HG03135 (cell line): ENCODE data around the gene FSCB.
"Not testable (repeated sequence)": the region's sequence is repeated elsewhere in the genome, so short reads cannot be mapped to it uniquely, and the experiment has no call there.

Experiments
- ATAC-seq: cut with Tn5 transposase; IDR thresholded peaks from one replicate; pipeline ENCODE4 v1.9.1; 2021; ENCODE audit warnings: mild to moderate bottlenecking, moderate library complexity; ENCODE audit not compliant: unreplicated experiment

The FSCB gene, protein sequence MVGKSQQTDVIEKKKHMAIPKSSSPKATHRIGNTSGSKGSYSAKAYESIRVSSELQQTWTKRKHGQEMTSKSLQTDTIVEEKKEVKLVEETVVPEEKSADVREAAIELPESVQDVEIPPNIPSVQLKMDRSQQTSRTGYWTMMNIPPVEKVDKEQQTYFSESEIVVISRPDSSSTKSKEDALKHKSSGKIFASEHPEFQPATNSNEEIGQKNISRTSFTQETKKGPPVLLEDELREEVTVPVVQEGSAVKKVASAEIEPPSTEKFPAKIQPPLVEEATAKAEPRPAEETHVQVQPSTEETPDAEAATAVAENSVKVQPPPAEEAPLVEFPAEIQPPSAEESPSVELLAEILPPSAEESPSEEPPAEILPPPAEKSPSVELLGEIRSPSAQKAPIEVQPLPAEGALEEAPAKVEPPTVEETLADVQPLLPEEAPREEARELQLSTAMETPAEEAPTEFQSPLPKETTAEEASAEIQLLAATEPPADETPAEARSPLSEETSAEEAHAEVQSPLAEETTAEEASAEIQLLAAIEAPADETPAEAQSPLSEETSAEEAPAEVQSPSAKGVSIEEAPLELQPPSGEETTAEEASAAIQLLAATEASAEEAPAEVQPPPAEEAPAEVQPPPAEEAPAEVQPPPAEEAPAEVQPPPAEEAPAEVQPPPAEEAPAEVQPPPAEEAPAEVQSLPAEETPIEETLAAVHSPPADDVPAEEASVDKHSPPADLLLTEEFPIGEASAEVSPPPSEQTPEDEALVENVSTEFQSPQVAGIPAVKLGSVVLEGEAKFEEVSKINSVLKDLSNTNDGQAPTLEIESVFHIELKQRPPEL

DNA sequence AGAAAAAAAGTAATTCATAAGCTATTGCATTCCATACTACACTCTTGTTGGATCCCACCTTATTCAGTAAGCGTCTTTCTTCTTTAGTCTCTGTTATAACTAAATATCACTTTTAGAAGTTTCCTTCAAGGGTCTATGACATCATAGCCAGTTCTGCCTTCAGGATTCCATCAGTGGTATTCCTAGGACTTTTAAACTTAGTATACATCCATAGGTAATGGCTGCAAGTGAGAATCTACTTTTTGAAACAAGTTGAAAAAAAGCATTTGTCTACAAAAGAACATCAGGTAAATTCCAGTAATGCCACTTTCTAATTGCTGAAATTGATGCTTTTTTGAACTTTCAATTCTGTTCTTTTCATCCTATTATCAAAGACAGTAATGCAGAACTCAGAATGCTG, at the start of gene FSCB:
Gene FSCB, minus strand, starts transcription at position 101 of the 400 bp plus-strand sequence. CDS start 296 bp downstream, outside the sequence.
- no peak for ATAC-seq

DNA sequence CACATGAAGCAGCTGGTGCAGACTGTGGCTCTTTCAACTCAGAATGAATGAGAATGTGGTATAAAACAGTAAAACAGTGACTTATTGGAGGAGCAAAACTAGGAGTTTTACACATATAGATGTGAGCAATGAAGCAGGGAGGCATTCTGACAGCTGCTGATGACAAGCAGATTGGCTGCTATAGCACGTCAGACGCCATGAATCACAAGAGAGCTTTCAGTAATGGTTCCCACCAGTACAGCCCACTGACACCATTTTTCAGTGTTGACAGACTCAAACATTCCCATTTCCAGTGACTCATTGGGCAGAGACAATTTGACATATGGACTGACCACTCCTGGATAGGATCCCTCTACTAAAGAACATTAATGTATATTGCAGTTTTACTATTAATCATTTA, 24.6 kb upstream of the FSCB start:
- ATAC-seq = no peak

DNA sequence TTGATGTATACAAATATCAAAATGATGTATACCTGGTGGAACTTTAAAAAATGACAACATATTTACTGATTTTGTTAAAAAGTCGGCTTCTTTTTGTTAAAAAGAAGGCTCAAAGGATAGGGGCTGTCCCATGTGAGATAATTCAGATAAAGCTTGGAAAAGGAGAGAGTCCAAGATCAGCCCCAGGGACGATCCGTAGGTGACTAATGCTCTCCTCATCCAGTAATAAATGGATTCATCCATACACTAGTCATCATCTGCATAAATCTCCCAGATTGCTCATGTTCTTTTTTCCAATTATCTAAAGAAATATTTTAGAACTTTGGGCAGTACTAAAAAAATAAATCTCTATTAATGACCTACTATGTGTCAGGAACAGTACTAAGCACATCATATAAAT, 23.4 kb upstream of the FSCB start:
- ATAC-seq = no peak

DNA sequence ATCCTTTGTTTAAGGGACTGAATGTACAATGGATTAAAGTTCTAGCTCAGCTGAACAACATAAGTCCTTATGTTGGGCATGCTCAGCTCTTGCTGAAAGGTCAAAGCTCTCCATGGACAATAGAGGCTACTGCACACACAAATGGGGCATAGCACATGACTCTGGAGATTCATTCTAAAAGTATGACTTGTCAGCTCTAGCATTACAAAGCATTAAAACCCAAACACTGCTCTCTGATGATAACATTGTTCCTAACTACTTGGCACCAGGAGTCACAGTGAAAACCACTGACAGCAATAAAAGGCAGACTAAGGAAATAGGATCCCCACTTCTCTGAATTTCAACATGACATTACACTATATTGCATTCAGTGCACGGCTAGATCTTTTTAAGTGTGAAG, 21.9 kb upstream of the FSCB start:
- ATAC-seq = no peak

DNA sequence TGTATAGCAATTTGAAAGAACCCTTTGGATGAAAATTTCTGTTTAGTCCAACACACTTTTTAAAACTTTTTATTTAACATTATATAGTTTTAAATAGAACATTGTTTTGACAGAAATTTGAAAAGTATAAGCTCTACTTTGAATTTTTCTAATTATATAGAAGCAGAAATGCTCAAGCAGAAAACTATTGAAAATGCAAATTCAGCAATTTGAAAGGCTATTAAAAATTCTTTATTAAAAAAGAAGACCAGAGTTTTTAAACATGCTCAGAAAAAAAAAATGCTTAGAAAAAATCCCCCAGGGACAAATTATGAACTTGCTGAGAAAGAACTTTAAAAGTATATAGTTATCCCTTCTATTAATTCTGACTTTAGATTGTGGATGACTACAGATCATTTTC, 21.1 kb upstream of the FSCB start:
- ATAC-seq = no peak

DNA sequence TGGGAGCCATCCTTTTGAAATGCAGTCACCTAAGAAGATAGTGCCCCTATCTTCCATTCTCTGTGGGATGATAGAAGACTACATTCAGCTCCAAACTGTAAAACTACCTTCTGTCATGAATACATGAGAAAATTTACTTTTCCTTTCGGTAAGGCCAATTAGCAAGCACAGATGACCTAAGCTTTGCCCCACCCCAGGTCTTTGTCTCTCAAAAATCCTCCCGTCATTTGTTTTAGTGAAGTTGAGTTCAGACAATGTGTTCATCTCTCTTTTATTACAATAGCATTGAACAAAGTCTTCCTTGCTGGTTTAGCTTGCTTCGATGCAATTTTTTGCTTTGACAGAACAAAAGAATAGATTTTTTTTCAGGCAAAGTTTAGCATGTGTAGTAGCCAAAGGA, 18.2 kb upstream of the FSCB start:
- ATAC-seq = no peak

DNA sequence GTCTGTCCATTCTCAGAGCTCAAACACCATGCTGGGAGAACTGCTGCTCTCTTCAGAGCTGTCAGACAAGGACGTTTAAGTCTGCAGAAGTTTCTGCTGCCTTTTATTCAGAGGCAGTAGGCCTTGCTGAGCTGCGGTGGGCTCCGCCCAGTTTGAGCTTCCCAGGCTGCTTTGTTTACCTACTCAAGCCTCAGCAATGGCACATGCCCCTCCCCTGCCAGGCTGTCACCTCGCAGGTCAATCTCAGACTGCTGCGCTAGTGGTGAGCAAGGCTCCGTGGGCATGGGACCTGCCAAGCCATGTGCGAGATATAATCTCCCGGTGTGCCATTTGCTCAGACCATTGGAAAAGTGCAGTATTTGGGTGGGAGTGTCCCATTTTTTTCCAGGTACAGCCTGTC, 8.6 kb upstream of the FSCB start:
- ATAC-seq = not testable (repeated sequence)

DNA sequence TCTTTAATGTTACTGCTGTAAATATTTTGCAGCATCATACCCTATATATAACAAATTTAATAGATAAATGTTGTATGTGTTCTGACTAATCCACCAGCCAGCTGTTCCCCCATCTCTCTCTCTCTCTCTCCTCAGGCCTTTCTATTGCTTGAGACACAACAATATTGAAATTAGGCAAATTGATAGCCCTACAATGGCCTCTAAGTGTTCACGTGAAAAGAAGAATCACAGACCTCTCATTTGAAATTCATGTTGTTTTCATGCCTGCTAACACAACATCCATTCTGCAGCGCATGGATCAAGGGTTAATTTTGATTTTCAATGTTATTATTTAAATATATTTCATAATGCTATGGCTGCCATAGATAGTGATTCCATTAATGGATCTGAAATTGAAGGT, 1.8 kb upstream of the FSCB start:
- ATAC-seq = no peak

DNA sequence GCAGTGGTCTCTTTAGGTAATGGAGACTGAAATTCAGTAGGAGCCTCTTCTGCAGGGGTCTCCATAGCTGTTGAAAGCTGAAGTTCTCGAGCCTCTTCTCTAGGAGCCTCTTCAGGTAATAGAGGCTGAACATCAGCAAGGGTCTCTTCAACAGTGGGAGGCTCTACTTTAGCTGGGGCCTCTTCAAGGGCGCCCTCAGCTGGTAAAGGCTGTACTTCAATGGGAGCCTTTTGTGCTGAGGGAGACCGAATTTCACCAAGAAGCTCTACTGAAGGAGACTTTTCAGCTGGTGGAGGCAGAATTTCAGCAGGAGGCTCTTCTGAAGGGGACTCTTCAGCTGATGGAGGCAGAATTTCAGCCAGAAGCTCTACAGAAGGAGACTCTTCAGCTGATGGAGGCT, 1.5 kb downstream of the FSCB start:
- ATAC-seq = no peak

DNA sequence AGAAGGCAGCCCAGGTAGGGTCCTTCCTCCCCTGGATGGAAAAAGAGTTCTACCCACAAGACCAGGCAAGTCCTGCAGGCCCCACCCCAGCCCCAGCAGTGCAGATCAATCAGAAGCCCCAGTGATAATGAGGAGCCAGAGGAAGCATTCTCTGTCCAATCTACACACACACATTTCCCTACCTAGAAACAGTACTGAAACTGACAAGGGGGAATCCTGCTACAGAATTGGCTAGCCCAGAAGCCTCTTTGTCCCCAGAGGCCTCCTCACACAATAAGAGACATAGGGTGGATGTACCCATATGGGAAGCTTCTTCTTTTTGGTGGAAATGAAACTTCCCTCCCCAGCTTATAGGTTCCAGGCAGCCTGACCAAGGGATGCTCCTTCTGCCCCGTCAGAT, 9.9 kb downstream of the FSCB start:
- ATAC-seq = no peak

DNA sequence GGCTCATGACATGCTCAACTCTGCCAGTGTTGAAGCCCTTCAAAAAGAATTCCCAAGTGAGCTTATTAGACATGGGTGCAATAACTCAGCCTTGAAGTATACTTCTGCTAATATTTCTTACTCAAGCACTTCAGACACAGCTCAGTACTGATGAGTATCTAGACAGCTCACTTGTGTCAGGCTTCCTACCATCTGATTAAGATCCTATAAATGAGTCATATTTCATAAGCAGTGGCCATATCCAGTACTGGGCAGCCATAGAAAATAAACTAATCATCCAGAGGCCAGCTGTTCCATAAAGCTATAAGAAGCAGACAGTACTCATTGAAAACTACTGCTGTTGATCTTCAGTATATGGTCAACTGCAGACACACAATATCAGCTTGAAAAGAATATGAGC, 12.9 kb downstream of the FSCB start:
- no peak for ATAC-seq

DNA sequence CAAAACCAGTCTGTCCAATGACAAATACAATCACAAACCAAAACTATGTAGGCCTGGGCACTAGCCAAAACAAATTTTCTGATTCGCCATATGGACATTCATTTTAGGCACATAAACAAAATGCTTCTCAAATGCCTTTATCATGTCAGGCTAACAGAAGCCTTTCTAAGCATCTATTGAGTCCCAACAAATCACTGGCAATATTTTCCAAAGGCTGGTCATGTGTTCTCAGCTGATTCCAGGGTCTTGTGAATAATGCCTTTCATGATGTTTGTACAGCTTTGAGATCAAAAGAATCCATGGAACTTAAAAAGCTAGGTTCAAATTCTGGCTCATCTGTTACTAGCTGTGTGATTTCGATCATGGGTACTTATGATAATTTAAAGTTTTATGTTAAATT, 16.1 kb downstream of the FSCB start:
- ATAC-seq = no peak

DNA sequence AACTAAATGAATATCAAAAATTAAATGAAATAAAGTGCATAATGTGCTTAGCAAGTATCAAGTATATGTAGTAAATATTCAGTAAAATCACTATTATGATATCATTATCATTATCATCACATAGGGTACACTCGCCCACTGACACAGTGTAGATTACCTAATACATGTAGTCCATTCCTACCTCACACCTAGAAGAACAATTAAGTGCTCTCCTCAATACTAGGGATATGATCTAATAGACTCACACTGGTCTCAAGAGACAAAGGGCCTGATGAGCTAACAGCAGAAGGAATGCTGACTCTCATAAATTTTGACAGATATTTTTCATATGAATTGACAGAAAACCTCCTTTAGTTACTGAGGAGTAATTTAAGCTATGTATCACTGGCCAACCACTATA, 29.1 kb downstream of the FSCB start:
- ATAC-seq = no peak

DNA sequence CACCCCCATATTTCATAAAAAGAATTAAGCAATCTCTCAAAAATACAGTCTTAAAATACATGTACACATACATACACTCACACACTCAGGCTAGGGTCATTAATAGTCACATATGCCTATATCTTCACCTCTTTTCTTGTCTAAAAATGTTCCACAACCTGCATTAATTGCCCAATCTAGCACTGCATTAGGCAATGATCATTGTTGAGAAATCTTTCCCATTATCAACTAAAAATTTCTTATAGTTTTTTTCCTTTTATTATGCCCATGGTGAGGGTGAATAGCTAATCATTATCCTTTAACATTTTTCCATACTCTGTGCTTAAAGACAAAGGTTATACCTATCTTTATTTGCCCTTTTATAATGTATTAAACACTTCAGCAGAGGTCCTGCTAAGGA, 38.3 kb downstream of the FSCB start:
- no peak for ATAC-seq

DNA sequence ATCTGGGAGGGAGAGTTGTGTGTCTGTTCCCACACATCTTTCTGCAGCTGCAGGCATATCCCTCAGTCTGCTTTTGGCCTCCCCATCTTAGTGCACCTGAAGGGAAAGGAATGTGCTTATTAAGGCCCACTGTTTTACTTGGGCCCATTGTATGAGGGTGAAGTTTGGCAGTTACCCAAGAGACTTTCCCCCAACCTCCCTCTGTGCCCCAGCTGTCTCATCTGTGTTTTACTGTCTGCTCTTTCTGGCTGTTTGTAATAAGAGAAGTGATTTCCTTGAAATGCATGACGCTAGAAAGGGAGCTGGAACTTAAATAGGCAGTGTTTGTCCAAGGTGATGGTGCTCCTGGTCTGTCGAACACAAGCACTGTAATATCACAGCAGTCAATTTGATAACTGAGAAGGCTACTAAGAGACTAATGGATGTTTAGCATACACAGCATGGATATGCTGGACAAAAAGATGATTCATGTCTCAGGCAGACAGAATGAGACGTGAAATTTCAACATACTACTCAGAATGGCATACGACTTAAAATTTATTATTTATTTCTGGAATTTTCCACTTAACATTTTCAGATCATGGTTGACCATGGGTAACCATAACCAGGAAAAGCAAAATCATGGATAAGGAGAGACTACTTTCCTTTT, 43.6 kb downstream of the FSCB start:
- no peak for ATAC-seq

DNA sequence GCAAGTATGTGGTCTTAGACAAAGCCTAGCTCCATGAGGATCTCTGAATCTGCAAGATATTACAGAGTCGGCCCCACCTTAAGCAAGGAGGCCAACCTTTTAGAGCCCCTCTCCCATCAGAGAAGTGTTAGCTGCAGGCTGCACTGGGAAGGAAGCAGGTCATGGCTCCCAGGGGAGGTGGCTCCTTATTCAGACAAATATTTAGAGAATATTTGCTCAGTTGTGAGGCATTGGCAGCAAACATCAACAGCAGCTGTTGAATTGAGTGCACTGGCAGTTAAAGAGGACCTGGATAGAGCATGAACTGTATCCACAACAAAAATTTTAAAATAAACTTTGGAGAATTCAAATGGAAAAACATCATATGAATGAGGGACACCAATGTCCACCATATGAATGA, 44.7 kb downstream of the FSCB start:
- ATAC-seq = no peak

DNA sequence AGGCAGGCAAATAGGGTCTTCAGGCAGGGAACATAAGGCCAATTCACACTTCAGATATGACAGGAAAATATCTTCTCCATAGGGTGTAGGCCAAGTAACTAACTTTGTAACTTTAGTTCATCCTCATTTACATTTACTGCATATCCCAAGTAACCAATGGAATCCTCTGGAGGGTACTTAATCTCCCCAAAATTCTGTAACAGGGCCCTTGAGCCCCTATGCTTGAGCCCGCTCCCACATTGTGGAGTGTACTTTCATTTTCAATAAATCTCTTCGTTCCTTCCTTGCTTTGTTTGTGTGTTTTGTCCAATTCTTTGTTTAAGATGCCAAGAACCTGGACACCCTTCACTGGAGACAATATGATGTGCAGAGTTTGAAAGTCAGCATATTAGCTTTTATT, 45.3 kb downstream of the FSCB start:
- ATAC-seq = no peak
